Measurements from ENCODE around the gene MEIS2.
"Not testable (repeated sequence)": the region's sequence is repeated elsewhere in the genome, so short reads cannot be mapped to it uniquely, and the experiment has no call there.

The MEIS2 gene

DNA sequence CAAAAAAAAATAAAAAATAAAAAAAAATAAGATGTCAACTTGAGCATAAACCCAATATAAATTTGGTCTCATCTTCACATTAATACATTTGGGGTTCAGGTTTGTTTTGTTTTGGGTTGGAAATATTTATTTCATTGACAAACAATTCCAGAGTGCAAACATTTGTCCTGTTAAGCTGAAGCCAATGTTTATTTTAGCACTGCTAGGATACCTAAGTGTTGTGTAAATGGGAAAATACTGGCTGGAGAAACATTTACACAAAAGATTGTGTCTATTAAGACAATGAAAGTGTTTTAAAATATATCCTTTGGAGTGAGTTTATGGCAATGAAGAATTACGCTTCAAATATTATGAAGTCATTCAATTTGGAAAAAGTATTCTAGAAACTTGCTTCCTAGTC lies 91.1 kb downstream of the MEIS2 start:
- no peak for DNase-seq (ENCODE audit: low read depth in 2 of 2)

DNA sequence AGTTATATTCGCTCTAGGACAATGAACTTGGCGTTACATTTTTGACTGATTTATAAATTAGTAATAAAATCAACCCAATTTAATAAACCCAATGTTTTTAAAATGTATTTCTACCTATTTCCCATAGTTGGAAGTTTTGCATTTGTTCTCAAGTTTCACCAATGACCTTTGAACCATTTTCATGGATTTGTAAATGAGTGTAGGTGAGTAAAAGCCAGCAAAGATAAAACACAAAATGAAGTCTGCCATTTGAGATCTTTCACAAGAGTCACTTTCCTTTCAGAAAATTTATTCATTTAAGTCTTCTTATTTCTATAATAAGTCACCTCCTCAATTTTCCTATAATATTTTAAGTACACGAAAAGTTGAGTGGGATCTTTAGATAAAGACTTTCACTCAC lies 92.1 kb downstream of the MEIS2 start:
- DNase-seq (ENCODE audit: low read depth in 2 of 2) = no peak

DNA sequence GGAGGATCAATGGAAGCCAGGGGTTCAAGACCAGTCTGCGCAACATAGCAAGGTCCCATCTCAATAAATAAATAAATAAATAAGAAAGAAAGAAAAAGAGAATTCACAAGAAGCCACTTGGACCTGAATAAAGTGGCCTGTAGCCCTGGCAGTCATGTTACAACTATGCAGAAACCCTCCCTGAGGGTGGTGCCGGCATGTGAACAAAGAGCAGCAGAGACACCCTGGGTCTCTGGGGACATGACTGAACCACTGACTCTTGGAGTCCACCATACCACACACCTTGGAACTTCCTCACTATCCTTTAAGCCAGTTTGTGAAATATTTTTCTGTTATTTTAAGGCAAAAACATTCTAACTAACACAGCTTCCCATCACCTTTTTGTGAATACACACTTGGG lies 93.0 kb downstream of the MEIS2 start:
- no peak for DNase-seq (ENCODE audit: low read depth in 2 of 2)

- DNase-seq (ENCODE audit: low read depth in 2 of 2) = no peak
Measured at GRCh38 chr15:37004981-37005735, 95.2 kb downstream of the MEIS2 start.

- no peak for DNase-seq (ENCODE audit: low read depth in 2 of 2)
Measured at GRCh38 chr15:37004373-37004869, 95.9 kb downstream of the MEIS2 start.

DNA sequence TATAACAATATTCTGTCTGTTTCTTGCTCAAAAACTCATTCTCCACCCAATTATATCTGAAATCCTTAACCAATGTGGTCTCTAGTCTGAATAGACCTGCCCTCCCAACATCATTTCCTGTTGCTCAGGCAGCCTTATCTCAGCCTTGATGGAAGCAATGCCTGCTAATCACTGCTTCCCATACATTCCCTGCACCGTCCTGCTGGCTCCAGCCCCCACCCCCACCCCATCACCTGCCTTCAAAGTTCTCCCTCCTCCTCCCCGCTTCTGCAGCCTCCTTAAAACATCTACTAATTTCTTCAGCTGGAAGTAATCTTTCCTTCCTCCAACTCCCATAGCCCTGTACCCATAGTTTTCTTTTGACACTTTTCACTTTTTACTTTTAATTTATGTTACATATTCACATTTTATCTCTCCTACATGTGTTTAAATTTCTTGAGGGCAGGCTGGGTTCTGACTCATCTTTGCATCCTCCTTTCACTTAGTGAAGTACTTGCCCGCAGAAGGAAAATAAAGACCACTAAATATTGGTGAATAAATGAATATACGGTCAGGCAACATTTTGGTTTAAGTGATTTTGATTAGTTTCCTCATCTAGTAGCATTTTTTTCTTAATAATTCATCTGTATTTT lies 98.2 kb downstream of the MEIS2 start:
- no peak for DNase-seq (ENCODE audit: low read depth in 2 of 2)

- DNase-seq (ENCODE audit: low read depth in 2 of 2) = no peak
Measured at GRCh38 chr15:37001417-37001816, 98.9 kb downstream of the MEIS2 start.

GRCh38 chr15:36999778-37000177 lies 100.6 kb downstream of the MEIS2 start:
- no peak for DNase-seq (ENCODE audit: low read depth in 2 of 2)

DNA sequence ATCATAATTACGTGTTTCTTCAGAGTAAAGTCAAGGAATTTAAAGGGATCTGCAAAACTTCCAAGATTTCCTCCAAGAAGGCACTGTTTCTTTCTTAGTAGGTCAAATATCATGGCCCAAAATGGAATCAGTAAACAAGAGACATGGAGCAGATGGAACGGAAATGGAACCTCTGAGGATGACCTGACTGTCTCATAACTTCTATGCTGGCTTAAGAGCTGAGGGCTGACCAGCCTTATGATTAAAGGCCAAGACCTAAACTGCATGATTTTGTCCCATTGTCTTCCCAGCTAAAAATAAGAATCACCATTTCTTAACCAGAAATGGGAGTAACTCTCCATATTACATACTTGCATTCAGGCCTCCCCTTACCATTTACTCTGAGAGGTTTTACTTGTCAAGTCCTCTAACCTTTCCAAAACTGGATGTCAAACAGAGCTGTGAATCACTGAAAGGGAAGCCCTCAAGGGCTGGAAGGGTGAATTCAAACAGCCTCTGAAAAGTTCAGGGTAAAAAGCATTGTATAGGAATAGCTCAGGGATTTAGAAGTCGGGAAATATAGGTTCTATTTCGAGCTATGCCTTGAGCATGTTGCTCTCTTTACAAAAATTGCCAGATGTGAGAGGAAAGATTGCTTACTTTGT lies 103.7 kb downstream of the MEIS2 start:
- DNase-seq (ENCODE audit: low read depth in 2 of 2) = no peak

- no peak for DNase-seq (ENCODE audit: low read depth in 2 of 2)
Measured at GRCh38 chr15:36996121-36996520, 104.2 kb downstream of the MEIS2 start.

GRCh38 chr15:36994790-36995189 lies 105.6 kb downstream of the MEIS2 start:
- no peak for DNase-seq (ENCODE audit: low read depth in 2 of 2)

DNA sequence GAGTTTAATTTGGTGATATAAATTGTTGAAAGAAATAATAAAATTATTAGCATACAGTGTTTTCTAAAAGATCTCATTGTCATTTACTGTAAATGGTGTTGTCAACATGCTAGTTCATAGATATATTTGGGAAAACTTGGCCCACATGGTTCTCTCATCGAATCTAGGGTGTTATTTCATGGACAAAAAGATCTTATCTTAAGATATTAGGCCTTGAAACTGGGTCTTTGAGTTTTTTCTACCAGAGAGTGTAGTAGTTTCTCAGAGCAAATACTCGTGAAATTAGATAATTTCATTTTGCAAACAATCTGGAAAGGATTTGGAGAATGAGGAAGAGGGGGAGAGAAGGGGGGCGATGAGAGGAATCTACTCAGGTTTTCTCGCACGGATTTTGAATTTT lies 107.9 kb downstream of the MEIS2 start:
- no peak for DNase-seq (ENCODE audit: low read depth in 2 of 2)

GRCh38 chr15:36988947-36989346 lies 111.4 kb downstream of the MEIS2 start:
- no peak for DNase-seq (ENCODE audit: low read depth in 2 of 2)

DNA sequence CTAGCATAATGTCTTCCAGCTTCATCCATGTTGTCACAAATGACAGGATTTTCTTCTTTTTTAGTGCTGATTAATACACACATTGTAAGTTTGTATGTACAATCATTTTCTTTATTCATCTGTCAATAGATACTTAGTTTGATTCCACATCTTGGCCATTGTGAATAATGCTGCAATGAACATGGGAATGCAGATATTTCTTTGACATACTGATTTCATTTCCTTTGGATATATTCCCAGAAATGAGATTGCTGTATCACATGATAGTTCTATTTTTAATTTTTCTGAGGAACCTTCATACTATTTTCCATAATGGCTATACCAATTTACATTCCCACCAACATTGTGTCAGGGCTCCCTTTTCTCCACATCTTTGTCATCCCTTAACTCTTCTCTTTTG lies 117.9 kb downstream of the MEIS2 start:
- no peak for DNase-seq (ENCODE audit: low read depth in 2 of 2)

DNA sequence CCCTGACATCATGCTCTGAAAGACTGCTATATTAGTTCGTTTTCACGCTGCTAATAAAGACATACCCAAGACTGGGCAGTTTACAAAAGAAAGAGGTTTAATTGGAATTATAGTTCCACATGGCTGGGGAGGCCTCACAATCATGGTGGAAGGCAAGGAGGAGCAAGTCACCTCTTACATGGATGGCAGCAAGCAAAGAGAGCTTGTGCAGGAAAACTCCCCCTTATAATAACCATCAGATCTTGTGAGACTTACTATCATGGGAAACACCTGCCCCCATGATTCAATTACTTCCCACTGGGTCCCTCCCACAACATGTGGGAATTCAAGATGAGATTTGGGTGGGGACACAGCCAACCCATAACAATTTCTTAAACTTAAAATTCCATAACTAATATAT lies 120.1 kb downstream of the MEIS2 start:
- DNase-seq (ENCODE audit: low read depth in 2 of 2) = not testable (repeated sequence)

- DNase-seq (ENCODE audit: low read depth in 2 of 2) = no peak
Measured at GRCh38 chr15:36978625-36979024, 121.7 kb downstream of the MEIS2 start.

- DNase-seq (ENCODE audit: low read depth in 2 of 2) = no peak
Measured at GRCh38 chr15:36978126-36978525, 122.2 kb downstream of the MEIS2 start.

DNA sequence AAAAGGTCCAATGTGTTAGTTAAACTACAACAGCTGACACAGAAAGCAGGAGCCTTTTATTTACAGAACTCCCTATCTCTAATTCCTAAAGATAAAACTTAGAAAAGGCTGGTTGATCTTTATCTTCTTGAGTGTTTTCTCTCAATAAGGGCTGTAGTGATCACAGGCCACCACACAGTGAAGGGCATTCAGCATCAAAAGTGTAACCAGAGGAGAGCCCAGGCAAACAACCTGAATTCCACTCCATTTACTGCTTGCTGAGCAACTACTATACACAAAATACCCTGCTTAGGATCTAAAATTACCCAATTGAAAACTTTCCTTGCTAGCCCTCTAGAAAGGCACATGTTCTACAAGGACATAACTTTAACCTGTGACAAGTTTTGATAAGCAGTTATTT lies 122.7 kb downstream of the MEIS2 start:
- DNase-seq (ENCODE audit: low read depth in 2 of 2) = no peak

- DNase-seq (ENCODE audit: low read depth in 2 of 2) = no peak
Measured at GRCh38 chr15:36972704-36973103, 127.6 kb downstream of the MEIS2 start.

- no peak for DNase-seq (ENCODE audit: low read depth in 2 of 2)
Measured at GRCh38 chr15:36970522-36970921, 129.8 kb downstream of the MEIS2 start.

GRCh38 chr15:36967929-36968328 lies 132.4 kb downstream of the MEIS2 start:
- no peak for DNase-seq (ENCODE audit: low read depth in 2 of 2)

DNA sequence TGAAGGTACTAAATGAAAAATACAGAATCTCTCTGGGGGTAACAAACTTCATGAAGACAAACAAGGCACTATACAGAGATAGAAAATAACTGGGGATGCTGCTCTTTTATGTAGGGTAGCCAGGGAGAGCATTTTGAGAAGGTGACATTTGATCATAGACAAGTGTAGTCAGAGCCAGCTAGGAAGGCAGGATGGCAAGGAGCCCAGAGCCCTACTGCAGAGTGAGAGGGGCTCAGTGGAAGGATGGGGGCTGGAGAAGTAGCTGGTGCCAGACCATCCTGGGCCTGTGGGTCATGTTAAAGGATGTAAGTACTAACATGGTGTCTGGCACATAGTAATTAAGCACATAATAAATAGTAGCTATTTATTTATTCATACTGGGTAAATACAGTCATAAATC lies 133.6 kb downstream of the MEIS2 start:
- DNase-seq (ENCODE audit: low read depth in 2 of 2) = no peak

All from stimulated activated CD4-positive, alpha-beta T cell treated with anti-CD3 and anti-CD28 coated beads, Interleukin-1b, Interleukin-23, amount 100 ng/mL, for 1 hour (primary cell).